Measurements from ENCODE around the gene COLEC12.

COLEC12 gene

DNA sequence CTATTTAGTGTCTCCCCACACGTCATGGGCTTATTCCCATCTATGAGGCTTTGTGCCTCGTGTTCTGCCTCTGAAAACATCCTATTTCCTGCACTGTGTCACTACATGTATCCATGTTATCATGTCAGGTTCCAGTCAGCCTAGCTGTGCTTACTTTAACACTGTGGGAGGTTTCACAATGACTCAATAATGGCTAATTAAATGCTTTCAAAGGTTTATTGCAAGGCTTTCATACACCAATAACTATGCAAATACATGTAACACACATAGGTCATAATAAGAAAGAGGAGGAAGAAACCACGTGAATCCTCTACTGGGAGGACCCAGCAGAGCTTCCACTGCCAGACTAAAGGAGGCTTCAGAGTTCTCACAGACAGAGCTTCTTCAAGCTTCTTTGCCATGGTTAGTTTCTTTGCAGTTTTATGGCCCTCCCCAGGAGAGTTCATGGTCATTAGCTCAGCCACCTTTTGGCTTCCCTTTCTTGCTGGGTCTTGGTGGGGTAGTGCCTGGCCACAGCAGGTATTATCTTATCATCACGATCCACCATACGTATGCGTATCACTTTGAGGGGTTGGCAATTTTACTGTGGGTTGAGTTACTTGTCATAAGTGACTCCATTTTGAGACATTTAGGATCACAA lies 5.1 kb upstream of the COLEC12 start:
- no peak for DNase-seq (ENCODE audit: low read depth)

GRCh38 chr18:501406-501714 lies 859 bp upstream of the COLEC12 start:
- no peak for DNase-seq (ENCODE audit: low read depth)

GRCh38 chr18:499776-500631 lies 497 bp downstream of the COLEC12 start:
- DNase-seq (ENCODE audit: low read depth): no peak

DNA sequence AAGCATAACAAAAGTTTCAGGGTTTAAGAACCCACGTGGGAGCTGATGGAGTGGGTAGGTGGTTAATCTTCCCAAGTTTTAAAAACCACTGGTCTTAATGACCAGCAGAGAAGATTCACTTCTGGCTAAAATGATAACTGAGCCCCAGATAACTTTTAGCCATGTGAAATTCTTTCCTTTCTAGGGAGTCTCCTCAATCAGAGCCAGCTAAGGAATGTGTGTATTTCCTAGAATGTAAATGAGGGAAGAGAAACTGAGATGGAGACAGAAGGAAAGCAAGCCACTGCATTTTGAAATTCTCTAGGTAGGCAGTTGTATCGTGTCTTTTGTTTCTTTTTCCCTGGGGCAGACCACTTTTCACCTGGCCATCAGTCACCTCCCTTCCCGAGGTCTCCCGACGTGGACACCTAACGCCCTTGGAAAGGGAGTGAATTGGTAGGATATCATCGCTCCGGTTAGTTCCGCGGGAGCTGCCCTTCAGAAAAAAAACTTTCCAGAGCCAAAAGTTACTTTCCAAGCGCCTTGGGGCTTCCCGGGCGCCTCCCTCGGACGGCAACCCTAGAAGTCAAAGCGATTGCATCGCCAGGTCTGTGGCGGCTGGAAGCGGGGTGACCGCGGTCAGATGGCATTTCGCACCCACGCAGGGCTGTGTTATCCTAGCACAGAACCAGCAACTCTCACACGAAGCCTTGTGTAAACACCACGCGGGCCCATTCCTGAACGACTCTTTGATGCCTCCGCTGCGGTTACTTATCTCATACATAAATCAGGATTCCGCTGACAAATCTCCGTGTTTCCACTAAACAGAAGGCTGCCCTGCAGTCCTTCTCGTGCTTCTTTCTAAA lies 1.3 kb downstream of the COLEC12 start:
- no peak for DNase-seq (ENCODE audit: low read depth)

- DNase-seq (ENCODE audit: low read depth): no peak
Measured at GRCh38 chr18:497688-498087, 2.8 kb downstream of the COLEC12 start.

DNA sequence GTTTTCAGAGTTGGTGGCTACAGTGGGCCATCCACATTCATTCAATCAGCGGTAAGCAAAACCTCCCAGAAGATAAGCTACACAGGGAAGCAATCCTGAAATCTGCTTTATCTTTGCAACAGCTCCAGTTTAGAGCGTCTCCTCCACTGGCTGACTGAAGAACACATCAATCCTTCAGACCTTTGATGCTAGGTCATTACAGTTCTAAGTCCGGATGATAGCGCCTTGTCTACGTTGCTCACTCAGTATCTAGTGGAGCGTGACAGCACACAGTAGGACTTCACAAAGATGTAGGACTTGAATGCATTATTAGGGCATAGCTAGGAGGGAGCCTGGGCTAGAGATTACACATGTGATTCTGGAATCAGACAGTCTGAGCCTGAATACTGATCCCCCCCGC lies 5.0 kb downstream of the COLEC12 start:
- DNase-seq (ENCODE audit: low read depth): no peak

DNA sequence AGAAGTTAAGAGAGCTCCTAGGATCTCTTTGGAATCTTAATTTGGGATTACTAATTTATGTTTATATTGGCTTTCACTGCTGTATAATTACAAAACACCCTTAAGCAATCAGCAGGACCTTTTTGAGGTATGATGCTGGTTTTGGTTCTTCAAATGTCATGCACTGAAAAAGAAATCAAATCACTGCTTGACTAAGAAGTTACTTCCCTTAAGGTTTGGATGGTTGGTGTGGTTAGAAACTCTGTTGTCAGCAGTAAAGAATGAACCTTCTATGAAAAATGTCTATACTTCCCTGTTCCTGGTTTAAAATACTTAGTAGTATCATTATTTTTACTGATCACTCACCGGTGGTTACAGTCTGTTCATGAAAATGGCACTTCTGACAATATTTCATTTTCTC lies 5.5 kb downstream of the COLEC12 start:
- no peak for DNase-seq (ENCODE audit: low read depth)

GRCh38 chr18:493986-494983 lies 6.2 kb downstream of the COLEC12 start:
- no peak for DNase-seq (ENCODE audit: low read depth)

DNA sequence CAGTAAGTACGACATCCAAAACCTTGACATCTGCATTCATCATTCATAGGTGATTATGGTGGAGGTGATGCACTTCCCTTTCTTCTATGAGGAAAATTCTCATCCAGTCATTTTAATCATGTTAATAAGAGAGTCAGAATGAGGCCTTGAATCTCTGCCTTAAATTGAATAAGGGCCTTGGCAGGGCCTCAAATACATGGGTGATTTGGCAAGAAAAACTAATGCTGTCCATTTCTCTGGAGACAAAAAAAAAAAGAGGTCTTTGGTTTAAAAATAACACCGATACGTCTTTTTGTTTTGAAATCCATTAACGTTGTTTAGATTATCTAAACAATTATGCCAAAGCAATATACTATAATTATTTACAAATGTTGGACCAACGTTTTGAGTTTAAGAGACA lies 8.1 kb downstream of the COLEC12 start:
- DNase-seq (ENCODE audit: low read depth): no peak

GRCh38 chr18:490624-491023 lies 9.9 kb downstream of the COLEC12 start:
- no peak for DNase-seq (ENCODE audit: low read depth)

DNA sequence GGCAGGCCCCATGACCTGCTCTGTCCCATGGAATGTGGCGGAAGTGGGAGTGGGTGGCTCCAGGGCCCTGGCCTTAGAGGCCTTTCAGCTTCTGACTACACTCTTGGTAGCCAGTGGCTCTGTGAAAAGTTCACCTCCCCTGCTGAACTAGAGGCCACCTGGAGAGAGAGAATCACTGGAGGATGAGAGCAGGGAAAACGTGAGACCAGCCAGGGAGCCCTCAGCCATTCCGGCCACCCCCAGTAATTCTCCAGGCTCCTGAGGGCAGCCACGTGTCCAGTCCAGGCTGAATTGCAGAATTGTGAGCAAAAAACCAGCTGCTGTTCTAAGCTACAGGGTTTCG lies 10.5 kb downstream of the COLEC12 start:
- no peak for DNase-seq (ENCODE audit: low read depth)

DNA sequence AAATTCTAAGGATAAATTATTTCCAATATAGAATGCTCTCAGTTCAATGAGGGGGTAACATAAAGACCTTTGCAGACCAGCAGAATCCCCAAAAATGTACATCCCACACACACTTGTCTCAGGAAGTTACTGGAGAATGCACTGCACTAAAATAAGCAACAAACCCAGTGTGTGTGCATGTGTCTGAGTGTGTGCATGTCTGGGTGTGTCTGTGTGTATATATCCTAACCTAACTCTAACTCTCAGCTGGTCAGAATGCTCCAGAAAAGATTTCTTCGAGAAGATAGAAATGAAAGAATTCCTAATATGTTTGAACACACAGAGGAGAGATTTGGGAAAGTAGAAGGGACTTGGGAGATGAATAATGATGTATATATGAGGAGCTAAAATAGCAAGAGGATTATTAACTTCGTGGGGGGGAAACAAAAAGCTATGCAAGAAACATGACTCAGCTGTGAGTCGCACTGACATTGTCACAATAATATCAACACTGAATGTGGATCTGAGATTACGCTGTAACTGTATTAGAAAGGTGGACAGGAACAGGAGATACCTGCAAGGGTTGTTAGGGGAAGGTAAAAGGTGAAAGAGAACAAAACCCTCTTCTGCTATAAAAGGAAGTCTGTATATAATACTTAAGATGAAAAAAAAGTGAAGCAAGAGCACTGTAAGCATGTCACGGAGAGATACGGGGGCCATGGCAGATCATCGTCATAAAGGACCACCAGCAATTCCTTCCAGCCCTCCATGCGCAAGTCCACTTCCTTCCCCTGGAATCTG lies 11.1 kb downstream of the COLEC12 start:
- no peak for DNase-seq (ENCODE audit: low read depth)

GRCh38 chr18:486929-487740 lies 13.4 kb downstream of the COLEC12 start:
- DNase-seq (ENCODE audit: low read depth): no peak

GRCh38 chr18:484749-485464 lies 15.6 kb downstream of the COLEC12 start:
- no peak for DNase-seq (ENCODE audit: low read depth)

DNA sequence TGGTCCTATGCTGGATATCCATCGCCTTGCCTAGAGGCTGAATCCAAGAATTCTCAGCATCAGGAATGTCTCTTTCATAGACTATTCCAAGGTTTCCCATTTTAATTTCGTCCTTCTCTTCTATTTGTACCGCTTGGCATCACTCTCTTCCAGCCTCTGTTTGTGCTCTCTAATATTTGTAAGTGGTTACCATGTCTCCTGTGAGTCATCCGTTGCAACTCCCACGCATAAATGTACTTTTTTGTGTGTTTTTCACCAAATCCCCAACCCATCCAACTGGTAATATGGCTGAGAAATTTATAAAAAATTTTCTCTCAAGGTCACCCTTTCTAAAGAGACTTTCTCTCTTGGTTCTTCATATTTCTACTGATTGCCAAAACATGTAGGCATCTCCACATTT lies 21.8 kb downstream of the COLEC12 start:
- no peak for DNase-seq (ENCODE audit: low read depth)

- no peak for DNase-seq (ENCODE audit: low read depth)
Measured at GRCh38 chr18:477565-477964, 22.9 kb downstream of the COLEC12 start.

GRCh38 chr18:476251-476664 lies 24.2 kb downstream of the COLEC12 start:
- no peak for DNase-seq (ENCODE audit: low read depth)

DNA sequence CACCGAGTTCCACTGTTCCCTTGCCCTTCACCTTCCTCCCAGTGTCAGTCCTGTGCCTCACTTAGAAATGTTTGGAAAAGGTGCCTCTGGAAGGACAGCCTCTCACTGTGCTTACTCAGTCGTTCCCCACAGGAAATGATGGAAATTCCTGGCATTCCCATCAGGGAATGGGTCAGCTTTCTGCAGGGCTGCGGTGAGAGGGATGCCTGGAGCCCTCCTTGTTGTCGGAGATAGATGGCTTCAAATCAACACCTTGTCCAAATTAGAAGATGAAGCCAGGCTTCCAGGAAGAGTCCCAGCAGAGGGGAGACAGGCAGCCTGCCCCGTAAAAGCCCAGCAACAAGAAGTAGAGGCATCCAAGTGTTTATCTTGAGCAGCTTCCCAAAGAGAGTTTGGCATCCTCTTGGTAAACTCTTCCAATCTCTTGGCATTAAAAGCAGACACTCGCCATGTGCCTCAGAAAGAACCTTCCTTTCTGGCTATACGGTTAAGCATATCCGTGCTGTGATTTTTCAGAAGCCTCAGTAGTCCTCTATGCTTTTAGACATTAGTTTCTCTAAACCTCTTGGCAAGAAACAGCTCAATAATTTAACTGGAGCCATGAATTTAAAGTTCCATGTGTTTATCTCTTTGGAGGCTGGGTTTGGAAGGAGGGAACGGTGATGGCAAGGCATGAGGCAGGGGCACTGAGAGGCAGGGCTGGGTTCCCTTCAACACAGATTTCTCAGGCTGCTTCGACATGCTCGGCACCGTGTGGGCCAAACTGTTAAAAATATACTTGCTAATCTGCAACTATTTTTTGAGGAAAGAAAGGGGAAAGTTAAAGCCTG lies 25.1 kb downstream of the COLEC12 start:
- no peak for DNase-seq (ENCODE audit: low read depth)

DNA sequence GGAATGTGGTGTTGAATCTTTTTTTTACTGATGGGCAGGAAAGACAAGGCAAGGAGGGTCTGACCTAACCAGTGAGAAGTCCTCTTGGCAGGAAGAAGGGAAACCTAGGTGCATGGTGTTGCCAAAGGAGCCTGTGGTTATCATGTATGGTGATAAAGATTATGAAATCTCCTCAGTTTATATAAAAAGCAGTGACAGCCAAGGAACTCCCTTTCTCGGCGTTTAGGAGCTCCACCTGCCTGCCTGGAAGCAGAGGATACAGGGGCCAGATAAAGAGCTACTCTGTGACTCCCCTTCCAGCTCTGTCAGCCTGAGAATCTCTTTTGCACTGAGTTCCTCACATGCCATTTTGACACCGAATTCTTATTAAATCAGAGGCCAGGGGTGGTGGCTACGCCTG lies 26.1 kb downstream of the COLEC12 start:
- no peak for DNase-seq (ENCODE audit: low read depth)

Measured in stimulated activated CD8-positive, alpha-beta memory T cell treated with anti-CD3 and anti-CD28 coated beads, Interleukin-4, amount 100 ng/mL, for 24 hours (primary cell).